Neural progenitor cell (in vitro differentiated cells): ENCODE results near the gene PCSK2. TPM values are rescaled to one million over a fixed set of nuclear protein-coding genes. Genes with fewer than 3 reads are reported as not detected.

Experiments
- DNase-seq: peaks from one replicate; pipeline ENCODE4 v3.0.0-alpha.2; 2016; ENCODE audit warnings: low spot score
- H2AFZ ChIP-seq: fragments of 200-600 bp; sonication (generic); replicated peaks from 2 replicates; pipeline ENCODE4 v1.6.1; 2016; ENCODE audit warnings: antibody characterized with exemption
- H3F3A ChIP-seq: fragments of 200-600 bp; sonication (generic); 2 replicates; pipeline ENCODE4 v1.6.1; 2016; ENCODE audit warnings: antibody characterized with exemption, low read depth
- H3K27ac ChIP-seq: fragments of 200-600 bp; sonication (generic); 2 replicates; pipeline ENCODE4 v1.5.1; 2016; ENCODE audit warnings: mild to moderate bottlenecking
- H3K27me3 ChIP-seq: fragments of 200-600 bp; sonication (generic); 2 replicates; pipeline ENCODE4 v1.6.1; 2016; ENCODE audit warnings: mild to moderate bottlenecking, moderate library complexity
- H3K36me3 ChIP-seq: fragments of 200-600 bp; sonication (generic); 2 replicates; pipeline ENCODE4 v1.5.1; 2016
- H3K4me1 ChIP-seq: fragments of 200-600 bp; sonication (generic); 2 replicates; pipeline ENCODE4 v1.6.1; 2016; ENCODE audit warnings: mixed run types
- H3K4me2 ChIP-seq: fragments of 200-600 bp; sonication (generic); 2 replicates; pipeline ENCODE4 v1.6.1; 2016
- H3K4me3 ChIP-seq: fragments of 200-600 bp; sonication (generic); 2 replicates; pipeline ENCODE4 v1.5.1; 2016
- H3K79me2 ChIP-seq: fragments of 200-600 bp; sonication (generic); 2 replicates; pipeline ENCODE4 v1.6.1; 2016; ENCODE audit warnings: low read depth
- H3K9ac ChIP-seq: fragments of 200-600 bp; sonication (generic); 2 replicates; pipeline ENCODE4 v1.6.1; 2016
- H3K9me3 ChIP-seq: fragments of 200-600 bp; sonication (generic); 2 replicates; pipeline ENCODE4 v1.5.1; 2016; ENCODE audit warnings: low read depth
- H4K20me1 ChIP-seq: fragments of 200-600 bp; sonication (generic); 2 replicates; pipeline ENCODE4 v1.6.1; 2016; ENCODE audit warnings: low read depth
- H3K27ac Mint-ChIP-seq: 3 replicates; pipeline ENCODE4 v1.8.0; 2021; ENCODE audit warnings: mixed read lengths
- H3K27me3 Mint-ChIP-seq: 2 replicates; pipeline ENCODE4 v1.8.0; 2022; ENCODE audit warnings: low read depth, mild to moderate bottlenecking, inconsistent platforms, moderate library complexity, mixed read lengths; ENCODE audit not compliant: insufficient read depth
- H3K36me3 Mint-ChIP-seq: 3 replicates; pipeline ENCODE4 v1.8.0; 2021; ENCODE audit warnings: mixed read lengths
- H3K4me1 Mint-ChIP-seq: 3 replicates; pipeline ENCODE4 v1.8.0; 2021; ENCODE audit warnings: mixed read lengths
- H3K4me3 Mint-ChIP-seq: 3 replicates; pipeline ENCODE4 v1.8.0; 2021; ENCODE audit warnings: mild to moderate bottlenecking, moderate library complexity, mixed read lengths
- H3K9me3 Mint-ChIP-seq: 3 replicates; pipeline ENCODE4 v1.8.0; 2020; ENCODE audit warnings: mixed read lengths
- CTCF ChIP-seq: fragments of 200-600 bp; sonication (generic); IDR thresholded peaks from 2 replicates; pipeline ENCODE4 v1.5.1; 2017; ENCODE audit warnings: antibody characterized with exemption, mild to moderate bottlenecking
- EZH2 ChIP-seq: fragments of 200-600 bp; sonication (generic); IDR thresholded peaks from 2 replicates; pipeline ENCODE4 v1.6.1; 2017; ENCODE audit warnings: antibody characterized with exemption, mild to moderate bottlenecking, moderate library complexity
- EZH2phosphoT487 ChIP-seq: fragments of 200-600 bp; sonication (generic); IDR thresholded peaks from 2 replicates; pipeline ENCODE4 v1.6.1; 2017; ENCODE audit warnings: antibody characterized with exemption
- total RNA-seq: library from RNA; depleted of rRNA; stranded (reverse); fragments of >200 nt; gene quantifications from 2 replicates; pipeline ENCODE4 v1.2.3, GENCODE V29; 2015; ENCODE audit warnings: low replicate concordance

The PCSK2 gene
- total RNA-seq, 1 donor from 2014 or later = 0.07 TPM

- H3K4me2 ChIP-seq = no peak overlapping the region
- no peaks in the 10 kb centered on the region for H3K79me2 ChIP-seq
- H4K20me1 ChIP-seq = no peaks in the 10 kb centered on the region
- H3K36me3 ChIP-seq = no peaks in the 10 kb centered on the region
- H3K27ac ChIP-seq = no peak overlapping the region
- no peak overlapping the region for H3K27ac Mint-ChIP-seq
- no peak overlapping the region for H3K4me3 Mint-ChIP-seq
- H3K4me1 Mint-ChIP-seq = peaks cover 16% of the 10 kb centered on the region
- TF ChIP-seq EZH2 (no peak), EZH2phosphoT487 (no peak), CTCF (no peak)
- no peaks in the 10 kb centered on the region for H3K36me3 Mint-ChIP-seq
- H3K27me3 Mint-ChIP-seq = peaks cover 3% of the 10 kb centered on the region
- no peaks in the 10 kb centered on the region for H3F3A ChIP-seq
- no peaks in the 10 kb centered on the region for H3K9me3 Mint-ChIP-seq
- H3K9me3 ChIP-seq = no peaks in the 10 kb centered on the region
- no peak overlapping the region for H2AFZ ChIP-seq
- H3K27me3 ChIP-seq = no peaks in the 10 kb centered on the region
- no peak for DNase-seq
- no peaks in the 10 kb centered on the region for H3K4me1 ChIP-seq
- H3K4me3 ChIP-seq = no peak overlapping the region
- no peak overlapping the region for H3K9ac ChIP-seq
These were observed 242.6 kb downstream of the PCSK2 start for GRCh38 chr20:17469246-17470030.

- no peak overlapping the region for H2AFZ ChIP-seq
- H3K27me3 Mint-ChIP-seq = peaks cover 3% of the 10 kb centered on the region
- no peak overlapping the region for H3K4me2 ChIP-seq
- no peak overlapping the region for H3K4me3 ChIP-seq
- H3K9me3 Mint-ChIP-seq = no peaks in the 10 kb centered on the region
- no peaks in the 10 kb centered on the region for H3K36me3 ChIP-seq
- TF ChIP-seq EZH2phosphoT487 (no peak), CTCF (no peak), EZH2 (no peak)
- no peak overlapping the region for H3K9ac ChIP-seq
- peaks cover 16% of the 10 kb centered on the region for H3K4me1 Mint-ChIP-seq
- H3K27ac Mint-ChIP-seq = no peak overlapping the region
- DNase-seq = no peak
- H4K20me1 ChIP-seq = no peaks in the 10 kb centered on the region
- H3K9me3 ChIP-seq = no peaks in the 10 kb centered on the region
- H3F3A ChIP-seq = no peaks in the 10 kb centered on the region
- no peaks in the 10 kb centered on the region for H3K27me3 ChIP-seq
- H3K4me3 Mint-ChIP-seq = no peak overlapping the region
- H3K4me1 ChIP-seq = no peaks in the 10 kb centered on the region
- no peak overlapping the region for H3K27ac ChIP-seq
- no peaks in the 10 kb centered on the region for H3K36me3 Mint-ChIP-seq
- H3K79me2 ChIP-seq = no peaks in the 10 kb centered on the region
These were observed 243.7 kb downstream of the PCSK2 start for GRCh38 chr20:17470521-17470920.

GRCh38 chr20:17470973-17471372 is 244.1 kb downstream of the PCSK2 start:
- no peak overlapping the region for H3K4me3 ChIP-seq
- no peaks in the 10 kb centered on the region for H3K9me3 ChIP-seq
- H3K9ac ChIP-seq = no peak overlapping the region
- H3K27ac Mint-ChIP-seq = no peak overlapping the region
- H3K27ac ChIP-seq = no peak overlapping the region
- no peak overlapping the region for H3K4me2 ChIP-seq
- H3K4me1 ChIP-seq = no peaks in the 10 kb centered on the region
- H2AFZ ChIP-seq = no peak overlapping the region
- DNase-seq = no peak
- no peaks in the 10 kb centered on the region for H3K36me3 ChIP-seq
- H4K20me1 ChIP-seq = no peaks in the 10 kb centered on the region
- H3F3A ChIP-seq = no peaks in the 10 kb centered on the region
- H3K4me3 Mint-ChIP-seq = no peak overlapping the region
- no peaks in the 10 kb centered on the region for H3K27me3 ChIP-seq
- H3K27me3 Mint-ChIP-seq = peaks cover 6% of the 10 kb centered on the region
- no peaks in the 10 kb centered on the region for H3K9me3 Mint-ChIP-seq
- no peaks in the 10 kb centered on the region for H3K36me3 Mint-ChIP-seq
- H3K4me1 Mint-ChIP-seq = peaks cover 16% of the 10 kb centered on the region
- TF ChIP-seq EZH2phosphoT487 (no peak), CTCF (no peak), EZH2 (no peak)
- no peaks in the 10 kb centered on the region for H3K79me2 ChIP-seq
